Ishikawa (cell line): ENCODE results near the gene DPM1.

ENCODE experiments used
- CEBPB ChIP-seq: IDR thresholded peaks from 2 replicates; pipeline ENCODE4 v1.6.1; 2012
- CREB1 ChIP-seq: IDR thresholded peaks from 2 replicates; pipeline ENCODE4 v1.6.1; 2012; ENCODE audit warnings: low read depth
- EGR1 ChIP-seq: IDR thresholded peaks from 2 replicates; pipeline ENCODE4 v1.6.1; 2012
- EP300 ChIP-seq: IDR thresholded peaks from 2 replicates; pipeline ENCODE4 v1.6.1; 2012; ENCODE audit warnings: borderline replicate concordance
- FOXM1 ChIP-seq: IDR thresholded peaks from 2 replicates; pipeline ENCODE4 v1.6.1; 2012; ENCODE audit warnings: low read depth, borderline replicate concordance
- NFIC ChIP-seq: IDR thresholded peaks from 2 replicates; pipeline ENCODE4 v1.6.1; 2012
- RAD21 ChIP-seq: IDR thresholded peaks from 2 replicates; pipeline ENCODE4 v1.6.1; 2012; ENCODE audit warnings: low read depth
- REST ChIP-seq: IDR thresholded peaks from 2 replicates; pipeline ENCODE4 v1.6.1; 2012; ENCODE audit warnings: low read depth, mild to moderate bottlenecking
- TAF1 ChIP-seq: IDR thresholded peaks from 2 replicates; pipeline ENCODE4 v1.6.1; 2012; ENCODE audit warnings: low read depth, mild to moderate bottlenecking
- TCF12 ChIP-seq: IDR thresholded peaks from 2 replicates; pipeline ENCODE4 v1.6.1; 2012; ENCODE audit warnings: low read depth
- TEAD4 ChIP-seq: IDR thresholded peaks from 2 replicates; pipeline ENCODE4 v1.6.1; 2012
- USF1 ChIP-seq: IDR thresholded peaks from 2 replicates; pipeline ENCODE4 v1.6.1; 2012
- YY1 ChIP-seq: IDR thresholded peaks from 2 replicates; pipeline ENCODE4 v1.6.1; 2012; ENCODE audit warnings: low read depth
- ZBTB7A ChIP-seq: IDR thresholded peaks from 2 replicates; pipeline ENCODE4 v1.6.1; 2012; ENCODE audit warnings: low read depth
- TF ChIP-seq, protein P1 (sequence below): IDR thresholded peaks from 2 replicates; pipeline ENCODE4 v1.6.1; 2012

Gene DPM1

DNA sequence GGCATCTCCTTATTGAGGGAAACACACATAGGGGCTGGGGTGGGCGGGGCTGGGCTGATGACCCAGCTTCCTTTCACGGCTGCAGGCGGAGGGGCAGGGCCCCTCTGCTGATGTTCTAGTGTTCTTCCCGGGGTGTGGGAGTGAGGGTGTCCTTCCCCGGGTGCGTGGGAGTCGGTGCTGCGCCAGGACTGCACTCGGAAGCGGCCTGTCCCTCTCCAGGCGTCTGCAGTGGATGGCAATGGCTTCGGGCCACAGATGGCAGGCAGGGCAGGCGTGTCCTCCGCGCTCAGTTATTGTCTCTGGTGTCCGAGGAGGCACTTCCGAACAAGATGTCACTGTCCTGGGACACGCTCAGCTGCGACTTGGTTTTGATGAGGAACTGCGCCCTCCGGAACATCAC is 45.4 kb upstream of the DPM1 start:
- TF ChIP-seq ZBTB7A (no peak), TEAD4 (no peak), USF1 (no peak), YY1 (no peak), NFIC (no peak), CREB1 (no peak), REST (no peak), TAF1 (no peak), FOXM1 (no peak), RAD21 (no peak), CEBPB (no peak), TCF12 (no peak), EP300 (no peak), EGR1 (no peak)
- TF ChIP-seq, protein P1, sequence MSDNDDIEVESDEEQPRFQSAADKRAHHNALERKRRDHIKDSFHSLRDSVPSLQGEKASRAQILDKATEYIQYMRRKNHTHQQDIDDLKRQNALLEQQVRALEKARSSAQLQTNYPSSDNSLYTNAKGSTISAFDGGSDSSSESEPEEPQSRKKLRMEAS = no peak

- TF ChIP-seq EP300 = no peak
- no peak for TF ChIP-seq REST
- no peak for TF ChIP-seq TCF12
- TF ChIP-seq CREB1 = no peak
- no peak for TF ChIP-seq USF1
- no peak for TF ChIP-seq RAD21
- TF ChIP-seq, protein P1 = no peak
- no peak for TF ChIP-seq FOXM1
- no peak for TF ChIP-seq TAF1
- TF ChIP-seq EGR1 = no peak
- no peak for TF ChIP-seq YY1
- TF ChIP-seq CEBPB = no peak
Observed at GRCh38 chr20:51002633-51003032, 44.3 kb upstream of the DPM1 start.

DNA sequence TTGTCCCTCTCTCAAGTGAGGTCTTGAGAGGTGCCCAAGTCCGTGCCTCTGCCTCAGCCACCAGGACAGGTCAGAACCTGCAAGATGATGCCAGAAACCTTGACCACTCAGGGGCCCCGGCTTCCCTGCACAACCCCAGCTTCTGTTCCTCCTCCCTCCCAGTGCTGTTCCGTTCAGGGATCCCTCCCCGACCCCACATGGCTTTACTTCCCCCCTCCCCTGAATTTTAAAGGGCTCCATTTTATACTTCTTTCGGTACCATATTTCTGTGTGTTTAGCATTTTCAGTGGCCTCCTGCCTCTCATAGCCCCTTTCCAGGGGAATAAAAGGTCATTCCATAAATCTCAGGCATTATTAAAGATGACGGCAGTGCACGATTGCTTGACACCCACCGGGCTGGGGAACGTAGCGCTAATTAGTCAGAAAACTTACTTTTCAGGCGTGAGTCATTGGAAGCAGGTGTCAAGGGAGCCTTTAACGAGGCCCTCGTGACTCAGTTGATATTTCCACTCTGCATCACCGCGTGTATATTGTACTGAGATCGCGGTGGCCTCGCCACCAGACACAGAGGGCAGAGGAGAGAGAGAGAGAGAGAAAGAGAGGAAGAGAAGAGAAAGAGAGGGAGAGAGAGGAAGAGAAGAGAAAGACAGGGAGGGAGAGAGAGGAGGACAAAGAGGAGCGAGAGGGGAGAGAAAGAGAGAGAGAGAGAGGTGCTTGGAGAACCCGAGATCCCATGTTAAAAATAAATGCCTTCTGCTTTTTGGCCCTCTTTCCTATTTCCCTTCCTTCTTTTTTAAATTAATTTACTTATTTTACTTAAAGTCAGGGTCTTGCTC is 43.3 kb upstream of the DPM1 start:
- TF ChIP-seq CREB1 = no peak
- no peak for TF ChIP-seq ZBTB7A
- TF ChIP-seq TCF12 = no peak
- no peak for TF ChIP-seq CEBPB
- TF ChIP-seq EP300 = no peak
- no peak for TF ChIP-seq EGR1
- no peak for TF ChIP-seq NFIC
- TF ChIP-seq REST = no peak
- TF ChIP-seq TAF1 = no peak
- no peak for TF ChIP-seq RAD21
- no peak for TF ChIP-seq YY1
- no peak for TF ChIP-seq FOXM1
- TF ChIP-seq TEAD4 = no peak
- TF ChIP-seq, protein P1 = no peak
- TF ChIP-seq USF1 = no peak
